GM12892 (cell line): ENCODE data around the gene LSMEM2.
"Not testable (repeated sequence)": the region's sequence is repeated elsewhere in the genome, so short reads cannot be mapped to it uniquely, and the experiment has no call there.

Source experiments
- DNase-seq: peaks from one replicate; pipeline ENCODE4 v3.0.0; 2011; ENCODE audit not compliant: insufficient read length
- FAIRE-seq: peaks from 2 replicates; lab custom pipeline; 2011; peaks lifted over from hg19 to GRCh38; lab: Jason Lieb, UNC
- POLR2A ChIP-seq: IDR thresholded peaks from 2 replicates; pipeline ENCODE4 v1.6.1; 2011; ENCODE audit warnings: low read depth, low read length, control low read depth
- POLR2AphosphoS5 ChIP-seq: IDR thresholded peaks from 2 replicates; pipeline ENCODE4 v1.6.1; 2011; ENCODE audit warnings: low read depth, low read length, control low read depth
- TAF1 ChIP-seq: IDR thresholded peaks from 2 replicates; pipeline ENCODE4 v1.6.1; 2011; ENCODE audit warnings: low read depth, mild to moderate bottlenecking, control low read depth, low read length, borderline replicate concordance

LSMEM2 gene

DNA sequence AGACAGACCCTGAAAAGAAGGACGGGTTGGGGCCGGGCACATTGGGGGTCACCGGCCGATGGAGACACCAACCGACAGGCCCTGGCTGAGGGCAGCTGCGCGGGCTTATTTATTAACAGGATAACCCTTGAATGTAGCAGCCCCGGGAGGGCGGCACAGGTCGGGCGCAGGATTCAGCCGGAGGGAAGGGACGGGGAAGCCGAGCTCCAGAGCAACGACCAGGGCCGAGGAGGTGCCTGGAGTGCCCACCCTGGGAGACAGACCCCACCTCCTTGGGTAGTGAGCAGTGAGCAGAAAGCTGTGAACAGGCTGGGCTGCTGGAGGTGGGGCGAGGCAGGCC lies 2.2 kb upstream of the LSMEM2 start:
- DNase-seq (no peak), FAIRE-seq (no peak)
- TF ChIP-seq POLR2A (no peak), POLR2AphosphoS5 (no peak), TAF1 (no peak)

DNA sequence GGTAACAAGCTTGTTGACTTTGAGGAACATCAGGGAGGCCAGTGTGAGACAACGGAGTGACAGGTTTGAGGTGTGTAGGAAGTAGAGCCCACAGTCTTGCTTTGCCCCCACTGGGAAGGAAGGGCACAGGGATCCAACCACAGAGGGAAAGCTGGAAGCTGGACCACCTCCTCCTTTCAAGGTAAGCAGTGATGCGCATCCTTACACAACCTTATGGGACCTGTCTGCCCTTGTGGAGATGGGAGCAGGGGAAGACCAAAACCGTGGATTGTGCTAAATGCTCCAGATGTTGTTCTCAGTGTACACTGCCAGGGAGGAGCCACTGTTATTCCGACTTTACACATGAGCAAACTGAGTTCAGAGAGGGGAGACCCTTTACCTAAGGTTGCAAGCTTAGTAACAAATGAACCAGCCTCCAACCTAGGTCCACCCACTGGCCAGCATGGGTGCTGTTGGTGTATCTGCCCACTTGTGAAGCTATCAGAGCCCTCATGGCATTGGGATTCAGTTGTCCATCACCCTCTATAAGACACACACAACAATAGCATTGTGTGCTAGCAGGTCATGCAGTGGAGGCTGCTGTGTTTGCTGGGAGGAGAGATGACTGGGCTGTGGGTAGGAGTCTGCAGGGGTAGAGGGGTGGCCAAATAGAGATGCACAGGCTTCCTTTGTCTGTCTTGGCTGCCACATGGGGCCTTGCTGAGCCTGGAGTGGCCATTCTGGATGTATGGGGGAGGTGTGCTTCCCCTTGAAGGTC lies 586 bp upstream of the LSMEM2 start:
- no peak for DNase-seq
- FAIRE-seq: no peak
- TF ChIP-seq POLR2A: no peak
- no peak for TF ChIP-seq TAF1
- no peak for TF ChIP-seq POLR2AphosphoS5

- TF ChIP-seq TAF1 (no peak), POLR2A (no peak), POLR2AphosphoS5 (no peak)
- no peak for FAIRE-seq
These were observed 549 bp downstream of the LSMEM2 start for GRCh38 chr3:50279255-50280016.

GRCh38 chr3:50284121-50284520 lies 5.2 kb downstream of the LSMEM2 start:
- not testable (repeated sequence) for FAIRE-seq, DNase-seq

More at GRCh38 chr3:50279255-50280016, 549 bp downstream of the LSMEM2 start:
- DNase-seq: no peak

DNA sequence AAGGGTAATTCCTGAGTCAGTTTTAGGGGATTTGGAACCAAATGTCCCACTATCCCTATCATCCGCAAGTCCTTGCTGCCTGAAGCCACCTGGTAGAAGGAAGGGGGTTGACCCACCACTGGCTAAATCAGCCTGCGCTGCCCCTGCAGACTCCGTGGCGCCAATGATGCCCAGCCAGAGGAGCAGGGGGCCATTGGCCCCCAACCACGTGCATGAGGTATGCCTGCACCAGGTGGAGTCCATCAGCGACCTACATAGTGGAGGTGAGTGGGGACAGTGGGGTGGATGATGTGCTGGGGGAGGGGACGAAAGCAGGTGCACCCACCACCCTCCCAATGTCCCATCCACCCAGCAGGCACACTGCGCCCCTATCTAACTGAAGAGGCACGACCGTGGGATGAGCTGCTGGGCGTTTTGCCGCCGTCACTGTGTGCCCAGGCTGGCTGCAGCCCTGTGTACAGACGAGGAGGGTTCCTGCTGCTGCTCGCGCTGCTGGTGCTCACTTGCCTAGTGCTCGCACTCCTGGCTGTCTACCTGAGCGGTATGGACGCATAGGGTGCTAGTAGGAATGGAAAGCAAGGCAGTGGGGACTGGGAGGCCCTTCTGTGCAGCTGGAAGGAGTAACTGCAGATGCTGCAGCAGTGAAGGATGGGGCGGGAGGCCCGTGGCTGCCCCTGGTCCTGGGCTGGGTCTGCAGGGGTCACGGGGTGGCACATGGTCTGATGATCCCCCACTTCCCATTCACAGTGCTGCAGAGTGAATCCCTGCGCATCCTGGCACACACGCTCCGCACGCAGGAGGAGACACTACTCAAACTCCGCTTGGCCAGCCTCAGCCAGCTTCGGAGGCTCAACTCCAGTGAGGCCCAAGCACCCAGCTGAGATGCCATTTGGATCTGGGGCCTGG lies 7.7 kb downstream of the LSMEM2 start:
- FAIRE-seq (no peak), DNase-seq (no peak)
- TF ChIP-seq TAF1: no peak
- TF ChIP-seq POLR2AphosphoS5: 0 out of 2 replicates have a peak, but pooled peaks have one; percentile 36
- no peak for TF ChIP-seq POLR2A

DNA sequence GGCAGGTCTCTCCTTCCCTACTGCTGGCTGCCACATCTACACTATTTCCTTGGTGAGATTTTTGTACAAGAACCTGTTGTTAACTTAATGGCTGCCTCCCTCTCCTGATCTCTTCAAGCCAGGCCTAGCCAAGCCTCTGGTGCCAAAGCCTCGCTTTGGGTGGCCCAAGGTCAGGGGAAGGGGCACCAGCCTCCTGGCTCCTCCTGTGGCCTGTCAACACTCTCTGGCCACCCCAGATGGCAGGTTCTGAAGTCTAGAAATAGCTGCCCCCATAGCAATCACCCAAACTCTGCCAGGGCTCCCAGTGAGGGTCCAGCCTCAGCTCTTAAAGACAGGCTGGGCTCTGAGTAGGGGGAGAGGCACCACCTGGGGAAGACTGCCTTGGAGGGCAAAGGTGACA lies 8.4 kb downstream of the LSMEM2 start:
- FAIRE-seq (no peak), DNase-seq (no peak)
- no peak for TF ChIP-seq POLR2AphosphoS5
- no peak for TF ChIP-seq POLR2A
- no peak for TF ChIP-seq TAF1

DNA sequence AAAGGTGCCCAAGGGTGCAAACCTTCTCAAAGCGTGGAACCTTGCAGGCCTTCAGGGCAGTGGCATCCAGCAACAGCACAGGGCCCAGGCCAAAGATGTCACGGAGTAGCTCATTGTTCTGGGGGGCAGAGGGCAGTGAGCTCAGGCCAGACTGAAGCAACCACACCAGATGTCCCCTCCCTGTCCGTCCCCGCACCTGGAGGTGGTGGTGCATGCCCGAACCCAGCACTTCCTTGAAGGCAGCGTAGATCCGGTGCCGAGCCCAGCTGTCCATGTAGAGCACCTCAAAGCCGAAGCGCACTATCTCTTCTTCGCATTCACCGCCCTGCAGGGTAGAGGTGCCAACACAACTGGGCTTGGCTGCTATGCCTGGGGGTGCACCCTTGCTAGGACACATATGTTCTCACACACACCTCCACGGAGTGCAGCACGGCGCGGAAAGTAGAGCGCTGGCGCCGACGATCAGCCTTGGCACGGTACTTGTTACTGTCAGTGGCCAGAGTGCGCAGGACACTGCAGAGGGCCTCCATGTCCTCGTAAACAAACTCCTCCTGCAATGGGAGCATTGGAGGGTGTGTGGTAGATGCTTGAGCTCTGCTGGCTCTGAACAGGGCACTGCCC lies 9.6 kb downstream of the LSMEM2 start:
- FAIRE-seq (no peak), DNase-seq (no peak)
- TF ChIP-seq TAF1: no peak
- TF ChIP-seq POLR2AphosphoS5: no peak
- TF ChIP-seq POLR2A: no peak

DNA sequence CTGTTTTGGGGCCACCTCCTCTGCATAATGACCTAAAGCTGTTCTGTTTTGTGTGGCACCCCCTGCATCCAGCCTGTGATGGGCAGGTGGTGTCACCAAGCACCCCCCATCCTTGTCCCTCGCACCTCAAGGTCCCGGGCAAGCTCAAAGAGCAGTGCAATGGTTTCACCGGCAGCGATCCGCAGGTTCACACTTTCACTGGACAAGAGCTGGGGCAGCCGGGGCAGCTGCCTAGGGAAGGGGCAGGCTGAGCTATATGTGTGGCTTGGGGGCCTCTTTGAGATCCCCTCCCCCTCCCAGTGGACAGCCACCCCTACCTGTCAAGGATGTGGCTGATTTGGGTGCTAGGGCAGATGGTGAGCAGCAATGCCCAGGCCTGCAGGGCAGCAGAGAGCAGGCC lies 10.2 kb downstream of the LSMEM2 start:
- TF ChIP-seq POLR2AphosphoS5 (no peak), POLR2A (no peak), TAF1 (no peak)
- no peak for FAIRE-seq

DNA sequence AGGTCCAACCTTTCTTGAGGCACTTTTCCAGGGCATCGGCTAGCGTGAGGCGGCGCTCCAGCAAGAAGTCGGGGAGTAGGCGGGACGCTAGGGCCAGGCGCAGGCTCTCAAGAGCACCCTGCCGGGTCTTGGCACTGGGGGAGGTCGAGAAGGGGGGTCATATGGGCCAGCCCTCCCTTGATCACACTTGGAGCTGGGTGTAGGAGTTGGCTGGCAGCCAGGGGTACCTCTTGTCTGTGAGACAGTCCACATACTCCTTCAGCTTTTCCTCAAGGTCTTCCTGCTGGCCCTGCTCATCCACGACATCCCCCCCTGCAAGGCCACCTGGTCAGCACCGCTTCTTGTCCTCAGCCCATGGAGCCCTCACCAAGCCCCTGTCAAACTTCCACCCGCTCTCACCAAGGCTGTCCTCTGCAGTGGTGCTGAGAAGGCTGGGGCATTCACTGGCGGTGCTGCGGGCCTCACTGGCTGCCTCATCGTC lies 11.3 kb downstream of the LSMEM2 start:
- TF ChIP-seq TAF1 (no peak), POLR2AphosphoS5 (no peak), POLR2A (no peak)
- no peak for FAIRE-seq

More for the DNA sequence above, 10.2 kb downstream of the LSMEM2 start:
- no peak for DNase-seq

DNA sequence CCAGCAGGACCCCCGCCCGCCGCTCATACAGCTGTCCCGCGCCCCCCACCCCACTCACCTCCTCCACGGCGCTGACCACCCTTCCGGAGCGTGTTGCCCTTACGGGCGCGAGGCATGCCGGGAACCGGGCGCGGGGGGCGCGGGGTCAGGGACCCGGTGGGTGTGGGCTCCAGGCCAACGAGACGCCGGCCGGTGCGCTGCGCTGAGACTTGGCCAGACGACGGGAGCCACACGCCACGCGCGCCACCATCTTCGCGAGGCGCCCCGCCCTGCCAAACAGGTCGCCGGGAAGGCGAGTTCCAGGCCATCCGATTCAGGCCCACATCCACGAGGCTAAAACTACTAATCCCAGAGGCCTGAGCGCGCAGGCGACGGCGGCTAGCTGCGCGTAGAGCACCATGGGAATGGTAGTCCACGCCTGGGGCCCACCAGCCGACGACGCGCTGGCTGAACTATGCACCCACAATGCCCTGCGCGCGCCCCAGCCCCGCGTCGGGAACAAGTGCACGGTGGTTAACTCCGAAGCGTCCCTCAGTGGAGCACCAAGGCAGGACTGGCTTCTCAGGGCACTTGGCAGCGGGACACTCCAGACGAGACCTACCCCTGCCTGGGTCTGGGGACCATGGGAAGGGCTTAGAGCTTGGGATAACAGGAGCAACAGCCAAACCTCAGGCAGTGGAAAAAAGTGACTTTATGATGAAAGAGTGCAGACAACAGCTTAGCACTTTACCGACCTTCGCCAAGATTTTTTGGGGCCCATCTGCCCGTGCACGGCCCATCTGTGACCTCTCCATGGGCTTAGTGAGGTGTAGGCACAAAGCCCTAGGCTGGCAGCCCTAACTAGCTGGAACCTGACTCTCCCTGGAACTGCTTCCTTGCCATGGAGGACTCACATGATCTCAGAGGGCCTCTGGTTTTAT lies 13.5 kb downstream of the LSMEM2 start, which contains the start of gene IFRD2:
TSS of gene IFRD2 (minus strand) at position 271 of the 920 bp plus-strand sequence. CDS start at position 116, 155 bp downstream.
- FAIRE-seq (peak; percentile 100), DNase-seq (peak; percentile 98)
- TF ChIP-seq TAF1 (0 out of 2 replicates have a peak, but pooled peaks have one; percentile 43), POLR2A (peak; percentile 83), POLR2AphosphoS5 (peak; percentile 64)

More for the DNA sequence above, 11.3 kb downstream of the LSMEM2 start:
- no peak for DNase-seq
